ENCODE measurements around the gene MAMDC2.
A peak's percentile ranks its signal among the peaks of the same experiment; 100 is the strongest.
"Not testable (repeated sequence)": the region's sequence is repeated elsewhere in the genome, so short reads cannot be mapped to it uniquely, and the experiment has no call there.

MAMDC2 gene

DNA sequence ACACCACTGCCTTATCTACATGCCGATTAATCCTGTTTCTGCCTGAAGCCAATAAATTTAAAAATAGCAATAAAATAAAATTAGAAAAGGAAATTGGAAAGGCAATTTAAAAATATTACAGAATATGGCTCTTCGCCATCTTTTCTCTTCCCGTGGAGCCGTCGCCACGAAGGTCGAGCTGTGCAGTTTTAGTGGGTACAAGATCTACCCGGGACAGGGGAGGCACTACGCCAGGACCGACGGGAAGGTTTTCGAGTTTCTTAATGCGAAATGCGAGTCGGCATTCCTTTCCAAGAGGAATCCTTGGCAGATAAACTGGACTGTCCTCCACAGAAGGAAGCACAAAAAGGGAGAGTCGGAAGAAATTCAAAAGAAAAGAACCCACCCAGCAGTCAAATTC, 173.4 kb downstream of the MAMDC2 start:
- no peak for DNase-seq

DNA sequence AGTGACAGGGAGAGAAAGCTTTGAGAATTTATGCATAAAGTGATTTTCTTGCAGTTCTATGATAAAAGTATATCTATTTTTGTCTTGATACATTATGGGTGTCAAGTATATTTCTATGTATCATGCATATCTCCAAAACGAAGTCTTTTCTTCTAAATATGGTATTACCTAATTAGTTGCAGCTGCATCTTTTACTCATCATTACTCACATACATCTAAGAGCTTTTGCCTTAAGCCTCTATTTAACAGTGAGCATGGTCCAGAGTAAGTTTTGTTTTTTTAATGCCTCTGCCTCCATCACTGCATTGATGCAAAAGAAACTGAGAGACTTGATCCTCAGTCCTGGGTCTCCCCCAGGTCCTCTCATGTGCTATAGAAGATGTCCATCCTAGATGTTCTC, 175.1 kb downstream of the MAMDC2 start:
- no peak for DNase-seq

DNA sequence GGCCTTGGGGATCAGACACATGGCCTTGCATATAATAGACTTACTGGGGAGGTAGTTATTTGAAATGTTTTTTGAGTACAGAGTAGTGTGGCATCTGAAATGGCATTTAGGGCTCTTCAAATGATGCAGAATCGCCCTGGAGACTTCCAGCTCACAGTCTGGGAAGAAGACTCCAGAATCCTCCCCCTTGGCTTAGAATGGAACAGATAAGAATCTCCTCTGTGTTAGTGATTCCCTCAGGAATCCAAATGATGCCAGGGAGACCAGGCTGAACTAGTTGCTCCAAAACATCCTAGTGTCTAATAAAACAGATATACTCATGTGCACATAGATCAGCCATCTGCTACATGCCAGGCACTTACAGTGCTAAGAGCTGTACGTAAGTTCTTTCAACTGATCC, 176.6 kb downstream of the MAMDC2 start:
- DNase-seq = no peak

DNA sequence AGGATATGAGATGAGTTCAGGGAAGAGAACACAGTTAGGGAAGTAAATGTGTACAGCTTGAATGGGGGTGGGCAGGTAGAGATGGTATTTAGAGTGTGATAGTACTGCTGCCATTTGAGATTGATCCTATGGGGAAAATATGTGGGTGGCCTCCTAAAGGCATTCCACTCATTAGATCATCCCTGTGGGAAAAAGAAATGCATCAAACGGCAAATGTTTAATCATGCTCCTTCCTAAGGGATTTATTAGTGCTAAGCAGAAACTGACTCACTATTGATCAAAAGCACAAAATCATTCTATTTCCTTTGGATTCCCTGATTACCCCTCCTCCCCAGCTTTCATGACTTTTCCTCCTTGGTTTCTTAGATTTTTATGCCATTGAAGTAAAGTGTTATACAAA, 178.7 kb downstream of the MAMDC2 start:
- DNase-seq = no peak

DNA sequence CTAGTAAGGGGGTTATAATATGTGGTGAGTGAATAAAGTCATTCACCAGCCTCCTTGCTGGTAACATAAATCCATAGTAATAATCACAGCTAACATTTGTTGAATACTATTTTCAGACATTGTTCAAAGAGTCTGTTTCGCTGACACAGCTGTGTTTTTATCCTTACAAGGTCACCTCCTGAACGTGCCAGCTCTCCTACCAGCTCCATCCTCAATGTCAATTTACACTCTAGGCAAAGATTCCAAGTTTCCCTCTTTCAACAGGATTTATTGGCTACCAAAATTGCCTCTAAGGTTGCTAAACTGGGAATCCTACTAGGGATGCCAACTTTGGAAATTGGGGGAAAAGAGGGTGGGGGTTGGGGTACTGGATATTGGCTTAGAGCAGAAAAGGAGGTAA, 184.5 kb downstream of the MAMDC2 start:
- no peak for DNase-seq

DNA sequence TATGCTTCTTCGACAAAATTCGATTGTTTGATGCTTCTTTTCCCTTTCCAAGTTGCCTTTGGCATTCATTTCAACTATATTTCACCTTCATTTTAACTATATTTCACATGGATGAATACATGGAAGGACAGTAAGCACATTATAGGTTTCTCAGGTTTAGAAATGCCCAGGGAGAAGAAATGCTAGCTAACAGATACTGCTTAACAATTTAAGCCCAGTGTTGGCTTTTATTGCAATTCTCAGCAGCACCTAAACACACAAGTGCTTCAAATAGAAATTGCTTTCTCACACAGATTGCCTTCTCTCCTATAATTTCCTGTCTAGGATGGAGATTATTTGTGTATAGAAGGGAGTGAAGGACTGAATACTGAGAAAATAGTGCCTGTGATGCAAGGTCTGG, 185.0 kb downstream of the MAMDC2 start:
- DNase-seq = no peak

DNA sequence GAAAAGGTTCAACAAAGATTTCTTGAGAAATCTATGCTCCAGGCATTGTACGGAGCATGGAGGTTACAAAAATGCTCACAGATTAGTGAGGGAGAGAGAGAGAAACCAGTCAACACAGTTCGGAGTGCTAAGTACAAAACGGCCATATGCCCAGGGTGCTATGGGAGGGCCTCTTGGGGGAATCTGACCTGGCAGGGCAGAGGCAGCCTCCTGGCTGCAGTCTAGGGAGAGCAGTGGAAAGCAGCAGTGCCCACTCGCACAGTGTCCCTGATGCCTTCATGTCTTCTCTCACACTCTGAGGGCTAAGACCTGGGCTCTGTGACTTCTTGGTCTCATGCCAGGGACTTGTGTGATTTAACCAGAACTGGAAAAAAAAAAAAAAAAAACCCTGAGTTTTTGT, 185.4 kb downstream of the MAMDC2 start:
- DNase-seq = peak; percentile 1

DNA sequence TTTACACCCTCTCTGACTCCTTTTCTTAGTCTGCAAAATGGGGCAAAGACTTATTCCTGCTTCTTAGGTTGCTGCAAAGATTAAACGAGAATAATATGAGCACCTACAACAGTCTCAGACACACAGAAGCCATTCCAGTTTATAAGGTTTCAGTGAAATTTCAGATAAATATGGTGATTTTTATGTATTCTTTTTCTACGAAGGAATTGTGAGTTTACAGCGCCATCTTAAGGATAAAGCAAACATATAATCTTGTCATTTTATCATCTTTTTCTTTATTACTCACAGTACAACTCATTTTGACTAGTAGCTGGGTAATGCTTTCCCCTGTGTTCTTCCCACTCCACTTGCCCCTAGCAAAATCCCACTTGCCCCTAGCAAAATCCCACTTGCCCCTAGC, 185.9 kb downstream of the MAMDC2 start:
- peak; percentile 47 for DNase-seq

DNA sequence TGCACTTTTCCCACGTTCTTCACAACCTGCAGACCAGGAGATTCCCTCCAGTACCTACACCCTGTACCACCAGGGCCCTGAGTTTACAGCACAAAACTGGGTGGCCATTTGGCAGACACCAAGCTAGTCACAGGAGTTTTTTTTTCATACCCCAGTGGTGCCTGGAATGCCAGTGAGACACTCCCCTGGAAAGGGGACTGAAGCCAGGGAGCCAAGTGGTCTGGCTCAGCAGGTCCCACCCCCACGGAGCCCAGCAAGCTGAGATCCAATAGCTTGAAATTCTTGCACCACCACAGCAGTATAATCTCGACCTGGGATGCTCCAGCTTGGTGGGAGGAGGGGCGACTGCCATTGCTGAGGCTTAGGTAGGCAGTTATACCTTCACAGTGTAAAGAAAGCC, 188.8 kb downstream of the MAMDC2 start:
- DNase-seq = no peak

DNA sequence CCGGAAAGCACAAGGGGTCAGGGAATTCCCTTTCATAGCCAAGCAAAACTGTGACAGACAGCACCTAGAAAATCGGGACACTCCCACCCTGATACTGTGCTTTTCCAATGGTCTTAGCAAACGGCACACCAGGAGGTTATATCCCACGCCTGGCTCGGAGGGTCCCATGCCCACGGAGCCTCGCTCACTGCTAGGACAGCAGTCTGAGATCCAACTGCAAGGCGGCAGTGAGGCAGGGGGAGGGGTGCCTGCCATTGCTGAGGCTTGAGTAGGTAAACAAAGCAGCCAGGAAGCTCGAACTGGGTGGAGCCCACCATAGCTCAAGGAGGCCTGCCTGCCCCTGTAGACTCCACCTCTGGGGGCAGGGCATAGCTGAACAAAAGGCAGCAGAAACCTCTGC, 190.6 kb downstream of the MAMDC2 start:
- not testable (repeated sequence) for DNase-seq

DNA sequence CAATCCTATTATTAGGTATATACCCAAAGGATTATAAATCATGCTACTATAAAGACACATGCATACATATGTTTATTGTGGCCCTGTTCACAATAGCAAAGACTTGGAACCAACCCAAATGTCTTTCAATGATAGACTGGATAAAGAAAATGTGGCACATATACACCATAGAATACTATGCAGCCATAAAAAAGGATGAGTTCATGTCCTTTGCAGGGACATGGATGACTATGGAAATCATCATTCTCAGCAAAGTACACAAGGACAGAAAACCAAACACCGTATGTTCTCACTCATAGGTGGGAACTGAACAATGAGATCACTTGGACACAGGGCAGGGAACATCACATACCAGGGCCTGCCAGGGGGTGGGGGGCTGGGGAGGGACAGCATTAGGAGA, 202.3 kb downstream of the MAMDC2 start:
- DNase-seq = not testable (repeated sequence)

DNA sequence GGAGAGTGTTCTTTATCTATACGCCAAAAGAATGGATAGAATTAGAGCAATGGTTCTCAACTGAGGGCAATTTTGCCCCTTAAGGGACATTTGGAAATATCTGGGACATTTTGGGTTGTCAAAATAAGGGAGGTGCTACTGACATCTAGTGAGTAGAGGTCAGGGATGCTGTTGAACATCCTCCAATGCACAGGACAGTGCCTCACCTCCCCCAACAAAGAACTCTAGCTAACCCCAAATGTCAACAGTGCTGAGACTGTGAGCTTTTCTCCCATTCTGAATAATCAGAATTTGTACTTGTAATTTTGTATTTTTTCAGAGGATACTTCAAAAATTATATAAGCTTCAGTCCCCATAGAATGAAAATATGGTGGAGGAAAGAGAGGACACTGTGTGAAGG, 206.6 kb downstream of the MAMDC2 start:
- no peak for DNase-seq

DNA sequence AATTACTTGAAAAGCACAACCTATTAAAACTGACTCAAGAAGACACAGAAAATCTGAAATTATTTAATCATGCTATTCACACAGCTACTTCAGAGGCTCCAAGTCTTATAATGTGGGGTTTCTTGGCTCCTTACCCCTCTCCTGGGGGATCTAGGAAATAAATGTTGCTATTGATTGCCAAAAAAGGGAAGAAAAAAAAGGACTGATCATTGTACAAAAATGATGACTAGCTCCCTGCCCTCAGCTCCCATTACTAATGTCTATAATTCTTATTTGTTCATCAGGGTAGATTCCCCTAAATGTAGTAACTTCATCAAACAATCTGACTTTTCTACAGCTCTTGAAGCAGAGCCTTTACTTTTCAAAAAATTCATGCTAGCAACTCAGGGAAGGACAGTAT, 211.8 kb downstream of the MAMDC2 start:
- no peak for DNase-seq

DNA sequence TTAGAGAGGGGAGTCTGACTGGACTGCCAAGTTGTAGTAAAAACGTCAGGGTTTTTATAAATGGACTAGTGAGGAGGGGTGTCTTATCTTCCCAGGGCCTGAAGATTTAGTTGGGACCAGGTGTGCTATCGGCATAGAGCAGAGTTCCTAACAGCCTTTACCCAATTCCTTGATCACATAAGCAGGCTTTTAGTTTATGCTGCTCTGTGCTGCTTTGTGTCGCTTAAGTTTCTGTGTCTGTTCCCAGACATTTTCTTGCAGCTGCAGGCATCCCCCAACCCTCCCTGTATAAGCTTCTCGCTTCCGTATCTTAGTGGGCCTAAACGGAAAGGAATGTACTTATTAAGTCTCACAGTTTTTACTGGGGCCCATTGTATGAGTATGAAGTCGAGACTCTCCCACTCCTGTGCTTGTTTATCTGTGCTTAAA, 212.5 kb downstream of the MAMDC2 start:
- DNase-seq = no peak

DNA sequence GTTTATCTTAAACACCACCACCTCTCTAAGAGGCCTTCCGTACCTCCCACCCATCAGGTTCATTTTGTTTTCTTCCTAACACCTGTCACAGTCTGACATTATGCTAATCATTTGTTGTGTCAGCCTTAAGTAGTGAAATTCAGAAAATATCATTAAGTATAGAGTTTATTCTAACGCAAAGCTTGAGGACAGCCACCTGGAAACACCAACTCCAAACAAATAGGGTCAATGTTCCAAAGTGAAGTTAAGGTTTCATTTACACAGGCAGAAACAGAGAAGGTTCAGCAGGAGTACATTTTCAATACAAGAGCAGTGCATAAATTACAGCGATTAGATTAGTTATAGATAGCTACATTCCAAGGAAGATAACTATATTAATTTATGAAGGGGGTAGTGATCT, 213.9 kb downstream of the MAMDC2 start:
- DNase-seq = no peak

DNA sequence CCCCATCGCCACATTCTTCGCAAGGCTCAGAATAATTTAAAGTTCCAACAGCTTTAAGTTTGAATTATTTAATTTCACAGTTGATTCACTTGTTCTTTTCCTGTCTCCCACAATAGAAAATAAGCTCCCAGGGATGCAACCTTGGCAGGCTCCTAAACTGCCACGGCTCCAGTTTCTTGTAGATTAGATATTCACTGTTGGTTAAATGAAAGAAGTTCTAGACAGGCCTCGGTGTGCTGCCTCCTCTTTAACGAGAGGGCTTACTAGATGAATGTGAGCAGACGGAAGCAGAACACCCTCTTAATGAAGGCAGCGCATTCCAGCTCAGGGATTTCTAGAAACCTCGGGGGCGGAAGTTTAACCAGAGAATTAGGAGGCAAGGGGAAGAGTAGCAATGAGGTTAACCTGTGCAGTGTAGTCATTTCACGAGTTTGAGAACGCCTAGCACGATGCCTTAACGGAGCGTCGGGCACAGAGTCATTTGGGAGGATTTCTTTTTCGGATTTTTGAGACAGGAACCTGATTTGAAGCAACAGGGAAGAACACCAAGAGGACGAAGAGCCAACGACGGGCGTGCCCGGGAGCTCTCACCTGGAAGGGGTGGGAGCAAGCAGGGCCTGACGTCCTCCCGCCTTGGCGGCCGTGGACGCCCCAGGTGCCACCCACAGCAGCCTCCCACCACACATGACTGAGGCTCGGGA, 214.5 kb downstream of the MAMDC2 start:
- peak; percentile 86 for DNase-seq

DNA sequence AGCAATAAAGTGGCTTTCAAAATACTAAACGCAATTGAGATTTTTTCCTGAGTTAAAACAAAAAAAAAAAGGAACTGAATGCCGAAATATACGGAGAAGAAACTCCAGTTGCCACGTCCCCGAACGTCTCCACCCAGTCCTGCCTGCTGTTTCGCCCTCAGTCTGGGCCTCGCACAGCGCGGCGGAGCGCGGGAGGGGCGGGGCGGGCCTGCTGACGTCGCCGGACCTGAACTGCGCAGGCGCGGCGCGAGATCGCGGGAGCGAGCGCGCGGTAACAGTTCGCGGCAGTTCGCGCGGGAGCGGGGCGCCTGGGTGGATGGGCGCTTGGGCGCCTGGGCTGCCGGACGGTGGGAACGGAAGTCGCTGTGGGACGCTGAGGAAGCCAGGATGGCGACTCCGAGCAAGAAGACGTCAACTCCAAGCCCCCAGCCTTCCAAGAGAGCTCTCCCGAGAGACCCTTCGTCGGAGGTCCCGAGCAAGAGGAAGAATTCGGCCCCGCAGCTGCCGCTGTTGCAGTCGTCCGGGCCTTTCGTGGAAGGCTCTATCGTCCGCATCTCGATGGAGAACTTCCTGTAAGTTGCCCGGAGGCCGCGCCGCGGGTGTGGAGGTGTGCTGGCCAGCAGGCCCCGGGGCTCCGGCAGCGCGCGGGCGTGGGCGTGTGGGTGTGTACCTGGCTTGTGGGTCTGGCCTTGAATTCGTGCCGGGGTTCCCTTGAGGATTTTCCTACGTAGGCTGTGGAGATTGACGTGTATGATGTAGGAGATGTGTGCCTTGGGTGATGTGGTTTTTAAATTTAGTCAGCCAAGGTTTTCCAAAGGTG, 215.3 kb downstream of the MAMDC2 start, which contains the start of gene SMC5:
SMC5 (plus strand) TSS at position 287 of the 820 bp plus-strand sequence; CDS start at position 388, 101 bp downstream.
- DNase-seq = peak; percentile 92

DNA sequence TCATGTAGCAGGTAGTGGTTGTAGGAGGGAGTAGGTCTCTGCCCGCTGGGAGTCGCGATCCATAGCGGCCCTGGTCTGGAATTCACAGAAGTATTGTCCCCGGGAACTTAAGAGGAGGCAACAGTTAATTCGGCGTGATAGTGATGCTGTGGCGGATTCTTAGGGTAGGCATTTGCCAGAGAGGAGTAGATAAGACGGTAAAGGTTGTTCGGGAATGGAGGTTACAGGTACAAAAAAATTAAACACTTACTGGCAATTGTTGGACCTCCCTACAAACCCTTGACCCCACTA, 215.8 kb downstream of the MAMDC2 start:
- DNase-seq = no peak

DNA sequence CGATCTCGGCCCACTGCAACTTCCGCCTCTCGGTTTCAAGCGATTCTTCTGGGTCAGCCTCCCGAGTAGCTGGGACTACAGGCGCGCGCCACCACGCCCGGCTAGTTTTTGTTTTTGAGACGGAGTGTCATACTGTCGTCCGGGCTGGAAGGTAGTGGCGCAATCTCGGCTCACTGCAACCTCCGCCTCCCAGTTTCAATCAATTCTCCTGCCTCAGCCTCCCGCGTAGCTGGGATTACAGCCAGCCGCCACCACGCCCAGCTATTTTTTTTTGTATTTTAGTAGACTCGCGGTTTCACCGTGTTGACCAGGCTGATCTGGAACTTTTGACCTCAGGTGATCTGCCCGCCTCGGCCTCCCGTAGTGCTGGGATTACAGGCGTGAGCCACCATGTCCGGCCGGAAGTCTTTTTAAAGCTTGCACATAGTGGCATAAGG, 216.4 kb downstream of the MAMDC2 start:
- DNase-seq = no peak

DNA sequence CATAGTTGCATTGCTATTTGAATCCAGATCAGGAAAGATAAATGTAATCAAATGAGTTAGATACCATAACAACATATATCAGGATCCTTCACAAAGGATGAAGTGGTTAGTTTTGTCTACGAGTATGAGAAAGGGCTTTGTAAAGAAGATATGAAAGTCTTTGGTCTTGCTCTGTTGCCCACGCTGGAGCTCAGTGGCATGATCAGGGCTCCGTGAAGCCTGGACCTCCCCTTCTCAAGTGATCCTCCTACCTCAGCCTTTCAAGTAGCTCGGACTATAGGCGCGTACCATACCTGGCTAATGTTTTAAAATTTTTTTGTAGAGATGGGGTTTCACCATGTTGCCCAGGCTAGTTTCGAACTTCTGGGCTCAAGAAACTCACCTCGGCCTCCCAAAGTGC, 217.0 kb downstream of the MAMDC2 start:
- DNase-seq = no peak

DNA sequence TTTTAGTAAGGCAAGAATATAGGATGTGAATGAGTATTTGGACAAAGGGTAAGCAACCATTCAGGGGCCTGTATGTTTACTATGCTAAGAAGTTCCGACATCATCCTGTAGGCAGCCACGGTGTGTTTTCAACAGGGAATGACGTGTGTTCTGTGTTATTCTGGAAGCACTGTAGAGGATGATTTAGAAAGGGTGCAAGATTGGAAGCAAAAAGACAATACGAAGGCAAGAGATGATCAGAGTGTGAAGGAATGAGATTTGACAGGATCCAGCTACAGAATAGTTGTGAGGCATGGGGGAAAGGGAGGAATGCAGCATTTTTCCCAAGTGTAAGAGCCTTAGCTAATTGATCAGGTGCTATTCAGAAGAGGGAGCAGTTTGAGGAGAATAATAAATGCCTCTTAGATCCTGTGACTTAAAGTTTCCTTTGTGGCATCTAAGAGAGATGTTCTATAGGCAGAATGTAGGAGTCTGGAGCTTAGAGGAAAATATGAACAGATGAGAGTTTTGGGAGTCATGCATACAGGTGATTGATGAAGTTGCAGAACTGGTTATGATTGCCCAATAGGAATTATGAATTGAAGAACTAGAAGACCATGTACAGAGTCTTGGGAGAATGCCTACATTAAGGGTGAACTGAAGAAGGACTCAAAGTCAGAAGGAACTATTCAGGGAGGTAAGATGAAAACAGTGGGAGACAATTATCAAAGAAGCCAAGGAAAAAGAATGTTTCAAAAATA, 217.7 kb downstream of the MAMDC2 start:
- DNase-seq = no peak

DNA sequence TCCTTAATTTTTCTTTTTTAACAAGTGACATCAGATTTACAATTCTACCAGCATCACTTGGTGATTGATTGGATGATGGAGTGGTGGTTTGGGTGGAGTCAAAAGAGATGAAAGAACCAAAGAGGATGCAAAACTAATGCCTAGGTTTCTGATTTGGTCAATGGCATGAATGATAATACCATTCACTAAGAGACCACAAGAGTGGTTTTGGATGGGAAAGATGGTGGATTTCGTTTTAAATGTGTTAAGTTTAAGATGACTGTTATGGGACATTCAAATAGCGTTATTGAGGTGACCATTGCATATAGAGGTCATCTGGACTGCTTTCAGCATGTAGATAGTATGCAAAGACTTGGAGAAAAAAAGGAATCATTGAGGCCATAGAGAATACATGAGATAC, 218.7 kb downstream of the MAMDC2 start:
- no peak for DNase-seq

DNA sequence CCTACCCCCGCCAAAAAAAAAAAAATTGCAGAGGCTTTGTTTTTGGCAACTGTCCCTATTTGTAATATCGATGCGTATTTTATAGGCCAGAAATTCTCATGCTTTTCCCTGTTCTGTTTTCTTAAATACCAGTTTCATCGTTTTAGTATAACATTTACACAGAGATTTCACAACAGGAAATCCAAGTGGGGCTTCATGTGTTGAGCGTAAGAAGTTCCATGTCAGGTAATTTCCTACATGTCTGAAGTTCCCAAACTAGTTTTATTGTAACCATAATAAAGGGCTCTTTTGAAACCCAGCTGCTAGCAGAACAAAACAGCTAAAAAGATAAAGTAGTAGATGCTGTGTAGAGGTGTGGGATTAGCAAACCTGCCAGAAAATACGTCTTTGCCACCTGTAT, 219.3 kb downstream of the MAMDC2 start:
- no peak for DNase-seq

DNA sequence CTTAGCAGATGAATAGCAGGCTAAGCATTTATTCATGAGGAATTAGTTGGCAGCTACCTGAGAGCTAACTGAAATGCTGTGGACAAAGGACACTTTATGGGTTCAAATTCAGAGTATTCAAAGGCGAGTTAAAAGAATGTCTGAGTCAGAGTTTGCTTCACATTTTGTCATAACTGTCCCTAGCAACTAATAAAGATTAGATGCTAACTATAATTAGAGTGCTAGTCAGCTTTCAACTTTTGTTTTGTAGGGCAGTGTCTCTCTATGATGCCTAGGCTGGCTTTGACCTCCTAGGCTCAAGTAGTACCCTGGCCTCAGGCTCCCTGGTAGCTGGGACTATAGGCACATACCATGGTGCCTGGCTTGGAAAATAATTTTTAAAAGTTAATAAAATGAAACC, 219.8 kb downstream of the MAMDC2 start:
- DNase-seq = no peak
